HG03103 (cell line): ENCODE results near the gene ZP3.
"Not testable (repeated sequence)": the region's sequence is repeated elsewhere in the genome, so short reads cannot be mapped to it uniquely, and the experiment has no call there.

Experiments used
- ATAC-seq: cut with Tn5 transposase; IDR thresholded peaks from one replicate; pipeline ENCODE4 v1.9.1; 2021; ENCODE audit warnings: low read depth; ENCODE audit not compliant: unreplicated experiment

The ZP3 gene

GRCh38 chr7:76439120-76439888 lies 14.6 kb downstream of the ZP3 start:
- not testable (repeated sequence) for ATAC-seq

DNA sequence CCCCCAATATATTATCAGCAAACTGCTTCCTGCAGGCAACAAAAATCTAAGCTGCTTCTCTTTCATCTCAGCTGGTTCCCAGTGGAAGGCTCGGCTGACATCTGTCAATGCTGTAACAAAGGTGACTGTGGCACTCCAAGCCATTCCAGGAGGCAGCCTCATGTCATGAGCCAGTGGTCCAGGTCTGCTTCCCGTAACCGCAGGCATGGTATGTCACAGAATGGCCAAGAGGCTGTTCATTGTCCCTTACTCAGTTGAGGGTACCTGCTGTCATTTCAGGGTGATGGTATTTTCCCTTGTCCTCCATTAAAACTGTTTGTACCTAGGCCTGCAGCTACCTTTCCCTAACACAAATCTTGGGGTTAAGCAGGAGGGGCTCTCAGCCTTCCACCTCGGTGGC lies 15.7 kb downstream of the ZP3 start:
- not testable (repeated sequence) for ATAC-seq

GRCh38 chr7:76441792-76442191 lies 17.0 kb downstream of the ZP3 start:
- ATAC-seq: not testable (repeated sequence)

GRCh38 chr7:76442664-76443446 lies 18.1 kb downstream of the ZP3 start:
- not testable (repeated sequence) for ATAC-seq

DNA sequence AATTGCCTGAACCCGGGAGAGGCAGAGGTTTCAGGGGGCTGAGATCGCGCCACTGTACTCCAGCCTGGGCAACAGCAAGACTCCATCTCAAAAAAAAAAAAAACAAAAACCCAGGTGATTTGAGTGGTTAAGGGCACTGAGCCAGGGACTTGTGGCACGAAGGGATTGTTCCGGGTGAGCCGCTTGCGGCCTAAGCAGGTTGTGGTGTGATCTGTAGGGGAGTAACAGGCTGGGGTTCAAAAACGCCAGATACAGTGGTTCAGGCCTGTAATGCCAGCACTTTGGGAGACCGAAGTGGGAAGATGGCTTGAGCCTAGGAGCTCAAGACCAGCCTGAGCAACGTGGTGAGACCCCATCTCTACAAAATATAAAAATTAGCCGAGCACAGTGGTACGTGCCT lies 19.1 kb downstream of the ZP3 start:
- not testable (repeated sequence) for ATAC-seq

GRCh38 chr7:76445577-76446008 lies 20.8 kb downstream of the ZP3 start:
- ATAC-seq: peak; percentile 80

DNA sequence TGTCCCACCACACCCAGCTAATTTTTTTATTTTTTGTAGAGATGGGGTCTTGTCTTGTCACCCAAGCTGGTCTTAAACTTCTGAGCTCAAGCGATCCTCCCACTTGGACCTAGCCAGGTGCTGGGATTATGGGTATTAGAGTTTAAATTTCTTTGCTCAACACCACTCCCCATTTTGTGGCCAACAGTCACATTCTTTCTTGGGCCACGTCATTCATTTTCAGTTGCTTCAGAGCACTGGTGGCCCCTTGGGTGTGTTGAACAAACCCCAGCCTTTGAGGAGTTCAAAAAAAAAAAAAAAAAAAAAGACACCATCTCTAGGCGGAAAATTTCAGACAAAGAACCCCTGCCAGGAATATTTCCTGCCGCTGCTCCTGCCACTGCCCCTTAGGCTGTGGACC lies 32.3 kb downstream of the ZP3 start:
- not testable (repeated sequence) for ATAC-seq

DNA sequence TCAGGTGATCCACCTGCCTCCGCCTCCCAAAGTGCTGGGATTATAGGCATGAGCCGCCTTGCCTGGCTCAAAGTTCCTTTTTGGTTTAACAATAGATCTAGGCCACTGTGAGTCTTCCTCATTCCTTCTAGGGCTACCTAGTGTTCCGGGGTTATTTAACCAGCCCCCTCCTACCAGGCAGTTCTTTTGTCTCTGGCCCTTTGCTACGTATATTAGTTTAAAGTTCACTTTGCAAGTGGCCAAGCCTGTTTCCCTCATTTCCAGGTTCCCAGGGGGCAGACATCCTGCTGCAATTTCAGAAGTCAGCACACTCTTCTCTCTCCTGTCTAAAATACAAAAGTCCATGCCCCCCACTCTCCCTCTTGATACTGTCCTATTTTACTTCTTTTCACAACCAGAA lies 33.8 kb downstream of the ZP3 start:
- ATAC-seq: not testable (repeated sequence)

DNA sequence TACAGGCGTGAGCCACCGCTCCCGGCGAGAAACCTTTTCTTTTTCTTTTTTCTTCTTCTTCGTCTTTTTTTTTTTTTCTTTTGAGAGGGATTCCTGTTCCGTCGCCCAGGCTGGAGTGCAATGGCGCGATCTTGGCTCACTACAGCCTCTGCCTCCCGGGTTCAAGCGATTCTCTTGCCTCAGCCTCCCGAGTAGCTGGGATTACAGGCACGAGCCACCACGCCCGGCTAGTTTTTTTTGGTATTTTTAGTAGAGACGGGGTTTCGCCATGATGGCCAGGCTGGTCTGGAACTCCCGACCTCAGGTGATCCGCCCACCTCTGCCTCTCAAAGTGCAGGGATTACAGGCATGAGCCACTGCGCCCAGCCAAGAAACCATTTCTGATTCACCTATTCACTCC lies 36.0 kb downstream of the ZP3 start:
- ATAC-seq: not testable (repeated sequence)

- ATAC-seq: peak; percentile 97
Observed at GRCh38 chr7:76461464-76462101, 36.8 kb downstream of the ZP3 start, which contains the start of gene DTX2. Gene DTX2 (plus strand): TSS chr7:76461709. CDS start chr7:76480510, 18,801 bp downstream.

GRCh38 chr7:76462271-76462882 lies 37.6 kb downstream of the ZP3 start:
- ATAC-seq: not testable (repeated sequence)

DNA sequence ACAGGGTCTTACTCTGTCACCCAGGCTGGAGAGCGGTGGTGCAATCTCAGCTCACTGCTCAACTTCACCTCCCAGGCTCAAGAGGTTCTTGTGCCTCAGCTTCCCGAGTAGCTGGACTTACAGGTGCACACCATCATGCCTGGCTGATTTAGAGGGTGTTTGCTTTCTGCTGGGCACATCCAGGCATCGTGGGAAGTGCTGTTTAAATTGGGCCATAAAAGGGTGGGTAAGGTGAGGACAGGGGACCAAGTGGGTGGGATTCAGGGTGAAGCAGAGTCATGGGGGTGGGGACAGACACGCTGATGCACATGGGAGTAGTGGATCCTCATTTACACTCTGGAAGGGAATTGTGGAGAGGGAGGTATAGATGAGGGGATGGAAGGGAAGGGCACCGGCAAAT lies 40.2 kb downstream of the ZP3 start:
- ATAC-seq: not testable (repeated sequence)

- not testable (repeated sequence) for ATAC-seq
Observed at GRCh38 chr7:76465950-76466349, 41.2 kb downstream of the ZP3 start.

GRCh38 chr7:76467743-76468404 lies 43.1 kb downstream of the ZP3 start:
- not testable (repeated sequence) for ATAC-seq

DNA sequence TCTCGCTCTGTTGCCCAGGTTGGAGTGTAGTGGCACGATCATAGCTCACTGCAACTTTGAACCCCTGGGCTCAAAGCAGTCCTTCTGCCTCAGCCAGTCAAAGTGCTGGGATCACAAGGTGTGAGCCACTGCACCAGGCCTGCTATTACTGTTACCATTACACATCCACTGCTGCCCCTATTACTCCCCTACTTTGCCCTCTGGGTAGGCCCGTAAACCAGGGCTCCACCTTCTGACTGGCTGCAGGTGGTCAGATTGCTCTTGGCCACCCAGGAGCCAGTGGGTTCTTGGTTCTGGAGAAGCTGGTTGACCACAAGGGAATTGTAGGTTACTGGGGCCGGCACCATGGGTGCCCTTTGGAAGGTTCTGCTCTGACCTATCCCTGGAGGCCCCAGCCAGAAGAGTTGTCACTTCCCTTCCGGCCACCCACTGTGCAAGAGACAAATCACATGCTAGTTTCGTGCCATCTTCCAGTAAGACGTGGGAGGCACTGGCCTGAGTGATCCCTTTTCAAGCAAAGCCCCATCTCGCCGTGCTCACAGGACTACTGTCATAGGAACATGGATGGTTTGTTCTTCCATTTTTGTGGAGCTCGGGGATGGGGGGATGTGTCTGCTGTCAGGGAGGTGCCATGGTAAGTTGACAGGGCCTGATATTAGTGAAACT lies 46.9 kb downstream of the ZP3 start:
- not testable (repeated sequence) for ATAC-seq

- ATAC-seq: not testable (repeated sequence)
Observed at GRCh38 chr7:76473097-76473496, 48.3 kb downstream of the ZP3 start.

DNA sequence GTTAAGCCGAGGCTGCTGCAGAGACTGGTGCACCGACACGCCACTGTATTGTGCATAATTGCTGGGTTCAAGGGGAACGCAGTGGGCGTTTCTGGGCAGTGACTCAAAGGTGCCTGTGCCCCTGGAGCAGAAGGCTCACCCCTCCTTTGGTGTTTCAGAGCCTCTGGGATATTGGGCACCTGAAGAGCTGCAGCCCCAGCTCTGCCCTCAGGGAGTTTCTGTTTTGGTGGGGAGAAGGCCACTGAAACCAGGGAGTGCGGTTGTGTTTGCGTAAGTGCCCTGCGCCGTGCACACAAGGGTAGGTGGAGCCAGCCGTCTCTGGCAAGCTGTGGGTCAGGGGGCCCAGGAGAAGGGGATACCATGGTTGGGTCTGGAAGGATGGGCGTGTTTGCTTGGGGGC lies 51.5 kb downstream of the ZP3 start:
- ATAC-seq: not testable (repeated sequence)

DNA sequence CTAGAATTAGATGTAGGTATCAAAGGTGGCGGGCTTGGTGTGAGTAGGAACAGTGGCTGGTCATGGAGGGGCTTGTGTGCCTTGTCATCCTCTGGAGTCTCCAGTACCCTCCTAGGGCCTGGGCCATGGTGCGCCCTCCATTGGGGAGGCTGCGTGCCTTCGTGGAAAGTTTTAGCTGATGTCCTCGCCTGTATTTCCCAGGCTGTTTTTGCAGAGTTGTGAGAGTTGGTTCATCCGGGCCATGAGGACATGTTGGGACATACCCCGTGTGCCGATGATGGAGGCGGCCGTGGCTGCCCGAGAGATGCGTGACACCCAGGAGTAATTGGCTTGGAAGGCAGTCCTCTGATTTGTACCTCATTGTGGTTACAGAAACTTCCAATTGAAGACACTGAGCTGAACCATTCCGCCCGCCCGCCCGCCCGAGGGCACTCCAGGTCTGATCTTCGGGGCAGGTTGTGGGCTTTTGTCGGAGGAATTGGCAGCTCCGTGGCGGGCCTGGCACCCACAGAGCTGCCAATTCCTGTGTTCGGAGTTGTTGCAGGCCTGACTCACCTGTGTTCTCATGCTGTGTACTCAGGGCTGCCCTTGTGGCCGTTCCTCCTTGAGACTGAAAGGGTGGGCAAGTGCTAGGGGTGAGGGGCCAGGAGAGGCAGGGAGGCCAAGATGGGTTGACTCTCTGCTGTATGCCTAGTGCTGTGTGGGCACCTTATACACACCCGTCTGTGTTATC lies 52.2 kb downstream of the ZP3 start:
- not testable (repeated sequence) for ATAC-seq

- not testable (repeated sequence) for ATAC-seq
Observed at GRCh38 chr7:76479628-76480027, 54.9 kb downstream of the ZP3 start.
